Activated CD4-positive, alpha-beta memory T cell treated with anti-CD3 and anti-CD28 coated beads, Interleukin-2, amount 10 ng/mL, durations not matched to agents 7 days and 5 days (primary cell): ENCODE measurements around the gene CLDN7. TPM values are rescaled to one million over a fixed set of nuclear protein-coding genes. Genes with fewer than 3 reads are reported as not detected.

Experiments
- total RNA-seq, 2 experiments: library from RNA; stranded (reverse); gene quantifications; one replicate each; pipeline ENCODE4 v1.2.3, GENCODE V29; 2021

Gene CLDN7
- total RNA-seq, 2 experiments from 2014 or later = 0.15 to 0.80 TPM

Other genes with a start within 250 kb of the CLDN7 start
- gene RNASEK, start 249.9 kb downstream of the CLDN7 start, total RNA-seq = 100 to 1,000 TPM; 187 to 194 TPM
- under 1 TPM; 0.80 to 0.88 TPM for gene BCL6B, start 239.4 kb downstream of the CLDN7 start, total RNA-seq
- gene SLC16A13, start 226.5 kb downstream of the CLDN7 start, total RNA-seq = 10 to 100 TPM; 26.8 to 28.9 TPM
- under 1 TPM; 0.35 to 0.73 TPM for gene SLC16A11, start 218.4 kb downstream of the CLDN7 start, total RNA-seq
- not detected for gene CLEC10A, start 182.2 kb downstream of the CLDN7 start, total RNA-seq
- gene ASGR2, start 147.7 kb downstream of the CLDN7 start, total RNA-seq = not detected
- gene ASGR1, start 83.1 kb downstream of the CLDN7 start, total RNA-seq = under 1 TPM; 0.60 to 0.73 TPM
- 1 to 10 TPM; 5.2 to 5.3 TPM for gene DLG4, start 42.6 kb downstream of the CLDN7 start, total RNA-seq
- gene ACADVL, start 42.5 kb downstream of the CLDN7 start, total RNA-seq = 100 to 1,000 TPM; 364 to 370 TPM
- 10 to 100 TPM; 47.2 to 49.1 TPM for gene DVL2, start 28.0 kb downstream of the CLDN7 start, total RNA-seq
- gene PHF23, start 23.0 kb downstream of the CLDN7 start, total RNA-seq = 10 to 100 TPM; 45.9 to 53.1 TPM
- gene GABARAP, start 20.0 kb downstream of the CLDN7 start, total RNA-seq = 100 to 1,000 TPM; 303 to 313 TPM
- gene CTDNEP1, start 10.7 kb downstream of the CLDN7 start, total RNA-seq = 100 to 1,000 TPM; 170 to 175 TPM
- 10 to 100 TPM; 40.4 to 42.1 TPM for gene ELP5, start 10.3 kb downstream of the CLDN7 start, total RNA-seq
- gene SLC2A4, start 19.2 kb upstream of the CLDN7 start, total RNA-seq = not detected
- gene YBX2, start 32.2 kb upstream of the CLDN7 start, total RNA-seq = 1 to 10 TPM; 1.5 to 1.6 TPM
- 100 to 1,000 TPM; 419 to 420 TPM for gene EIF5A, start 45.1 kb upstream of the CLDN7 start, total RNA-seq
- gene GPS2, start 52.9 kb upstream of the CLDN7 start, total RNA-seq = 10 to 100 TPM; 69.8 to 74.7 TPM
- gene NEURL4, start 66.9 kb upstream of the CLDN7 start, total RNA-seq = 10 to 100 TPM; 28.4 to 31.2 TPM
- 100 to 1,000 TPM; 682 to 709 TPM for gene ACAP1, start 74.1 kb upstream of the CLDN7 start, total RNA-seq
- gene KCTD11, start 89.7 kb upstream of the CLDN7 start, total RNA-seq = 1 to 10 TPM; 5.8 to 5.9 TPM
- gene TMEM95, start 92.7 kb upstream of the CLDN7 start, total RNA-seq = not detected
- gene TNK1, start 118.6 kb upstream of the CLDN7 start, total RNA-seq = under 1 TPM; 0.25 to 0.86 TPM
- 100 to 1,000 TPM; 149 to 156 TPM for gene PLSCR3, start 132.0 kb upstream of the CLDN7 start, total RNA-seq
- gene TMEM256, start 141.6 kb upstream of the CLDN7 start, total RNA-seq = 10 to 100 TPM; 73.2 to 77.0 TPM
- gene NLGN2, start 145.4 kb upstream of the CLDN7 start, total RNA-seq = 1 to 10 TPM; 3.2 to 3.7 TPM
- not detected for gene SPEM1, start 157.8 kb upstream of the CLDN7 start, total RNA-seq
- not detected for gene SPEM2, start 163.1 kb upstream of the CLDN7 start, total RNA-seq
- gene SPEM3, start 166.4 kb upstream of the CLDN7 start, total RNA-seq = not detected
- gene TMEM102, start 173.0 kb upstream of the CLDN7 start, total RNA-seq = 10 to 100 TPM; 18.0 TPM
- 10 to 100 TPM in 1 of 2 experiments, 1 to 10 TPM in 1; 8.9 to 10.8 TPM for gene FGF11, start 177.0 kb upstream of the CLDN7 start, total RNA-seq
- gene CHRNB1, start 182.6 kb upstream of the CLDN7 start, total RNA-seq = 10 to 100 TPM; 13.0 to 14.6 TPM
- gene ZBTB4, start 217.2 kb upstream of the CLDN7 start, total RNA-seq = 10 to 100 TPM; 27.4 to 27.9 TPM
- gene SLC35G6, start 219.0 kb upstream of the CLDN7 start, total RNA-seq = not detected
- 100 to 1,000 TPM; 169 to 172 TPM for gene POLR2A, start 221.9 kb upstream of the CLDN7 start, total RNA-seq